HCT116 (cell line): Measurements from ENCODE around the gene DPP4.

ENCODE experiments used
- CEBPB ChIP-seq: IDR thresholded peaks from 2 replicates; pipeline ENCODE4 v1.6.1; 2012; ENCODE audit warnings: low read depth
- EGR1 ChIP-seq: IDR thresholded peaks from 2 replicates; pipeline ENCODE4 v1.6.1; 2012; ENCODE audit warnings: low read depth
- EZH2 ChIP-seq: fragments of 200-600 bp; sonication (generic); IDR thresholded peaks from 2 replicates; pipeline ENCODE4 v1.6.1; 2017; ENCODE audit warnings: antibody characterized with exemption, mixed run types
- EZH2phosphoT487 ChIP-seq: fragments of 200-600 bp; IDR thresholded peaks from 2 replicates; pipeline ENCODE4 v1.6.1; 2018; ENCODE audit warnings: antibody characterized with exemption, borderline replicate concordance
- POLR2A ChIP-seq: IDR thresholded peaks from 2 replicates; pipeline ENCODE4 v1.7.0; 2011; ENCODE audit warnings: borderline replicate concordance; ENCODE audit not compliant: insufficient read depth, insufficient read length; ENCODE audit errors: extremely low read depth
- POLR2AphosphoS5 ChIP-seq: IDR thresholded peaks from 2 replicates; pipeline ENCODE4 v1.6.1; 2011; ENCODE audit warnings: mild to moderate bottlenecking, low read depth, low read length, moderate library complexity
- SIN3A ChIP-seq: IDR thresholded peaks from 2 replicates; pipeline ENCODE4 v1.6.1; 2012; ENCODE audit warnings: low read depth
- YY1 ChIP-seq: IDR thresholded peaks from 2 replicates; pipeline ENCODE4 v1.6.1; 2011; ENCODE audit warnings: low read length, low read depth, moderate library complexity, mild to moderate bottlenecking; ENCODE audit not compliant: insufficient replicate concordance; ENCODE audit errors: extremely low read depth
- ZNF274 ChIP-seq: fragments of 200-500 bp; sonication (Bioruptor generic); IDR thresholded peaks from 2 replicates; pipeline ENCODE4 v1.6.1; 2014; ENCODE audit warnings: mild to moderate bottlenecking, low read depth, low read length, inconsistent platforms
- TF ChIP-seq, protein P1 (sequence below), 3 experiments: fragments of 200-600 bp in 1 of 3; sonication (generic) in 1 of 3; IDR thresholded peaks in 2 of 3; conservative IDR thresholded peaks in 1 of 3; 2 replicates each; pipeline ENCODE4 v1.5.1; 2012 to 2017; ENCODE audit warnings: low read depth in 2 of 3, low read length in 2 of 3, antibody characterized with exemption in 1 of 3, borderline replicate concordance in 1 of 3, control low read depth in 1 of 3, mild to moderate bottlenecking in 1 of 3, mixed read lengths in 1 of 3, mixed run types in 1 of 3, moderate library complexity in 1 of 3; ENCODE audit not compliant: insufficient read depth in 1 of 3
- TF ChIP-seq, protein P2 (sequence below): IDR thresholded peaks from 2 replicates; pipeline ENCODE4 v1.6.1; 2012
- TF ChIP-seq, protein P3 (sequence below): IDR thresholded peaks from 2 replicates; pipeline ENCODE4 v1.6.1; 2012; ENCODE audit warnings: low read depth

DNA sequence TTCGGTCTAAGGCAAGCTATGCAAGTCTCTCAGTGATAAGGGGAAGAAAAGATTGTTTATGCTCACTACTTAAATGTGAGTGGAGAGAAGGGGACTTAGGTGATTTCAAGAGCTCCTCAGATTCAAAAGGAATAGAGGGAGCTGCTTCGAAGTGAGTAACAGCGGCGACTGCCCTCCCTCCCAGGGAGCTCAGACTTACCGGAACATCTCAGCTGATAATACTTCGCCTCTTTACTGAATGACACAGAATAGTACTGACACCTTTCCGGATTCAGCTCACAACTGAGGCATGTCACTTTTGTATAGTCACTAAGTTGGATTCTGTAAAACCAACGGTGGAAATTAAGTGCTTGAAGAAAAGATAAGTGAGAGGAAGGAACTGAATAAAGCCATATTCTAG is 55.5 kb downstream of the DPP4 start:
- TF ChIP-seq EZH2 (no peak), EZH2phosphoT487 (no peak), POLR2AphosphoS5 (no peak), YY1 (no peak), POLR2A (no peak), ZNF274 (no peak), SIN3A (no peak), EGR1 (no peak), CEBPB (no peak)
- TF ChIP-seq, protein P1, sequence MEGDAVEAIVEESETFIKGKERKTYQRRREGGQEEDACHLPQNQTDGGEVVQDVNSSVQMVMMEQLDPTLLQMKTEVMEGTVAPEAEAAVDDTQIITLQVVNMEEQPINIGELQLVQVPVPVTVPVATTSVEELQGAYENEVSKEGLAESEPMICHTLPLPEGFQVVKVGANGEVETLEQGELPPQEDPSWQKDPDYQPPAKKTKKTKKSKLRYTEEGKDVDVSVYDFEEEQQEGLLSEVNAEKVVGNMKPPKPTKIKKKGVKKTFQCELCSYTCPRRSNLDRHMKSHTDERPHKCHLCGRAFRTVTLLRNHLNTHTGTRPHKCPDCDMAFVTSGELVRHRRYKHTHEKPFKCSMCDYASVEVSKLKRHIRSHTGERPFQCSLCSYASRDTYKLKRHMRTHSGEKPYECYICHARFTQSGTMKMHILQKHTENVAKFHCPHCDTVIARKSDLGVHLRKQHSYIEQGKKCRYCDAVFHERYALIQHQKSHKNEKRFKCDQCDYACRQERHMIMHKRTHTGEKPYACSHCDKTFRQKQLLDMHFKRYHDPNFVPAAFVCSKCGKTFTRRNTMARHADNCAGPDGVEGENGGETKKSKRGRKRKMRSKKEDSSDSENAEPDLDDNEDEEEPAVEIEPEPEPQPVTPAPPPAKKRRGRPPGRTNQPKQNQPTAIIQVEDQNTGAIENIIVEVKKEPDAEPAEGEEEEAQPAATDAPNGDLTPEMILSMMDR (IDR thresholded peaks at IDR 0.05 in 2 of 3, conservative IDR thresholded peaks at IDR 0.05 in 1 of 3; ENCODE audit: borderline replicate concordance in 1 of 3, insufficient read depth in 1 of 3, low read depth in 2 of 3, low read length in 2 of 3): no peak
- TF ChIP-seq, protein P2, sequence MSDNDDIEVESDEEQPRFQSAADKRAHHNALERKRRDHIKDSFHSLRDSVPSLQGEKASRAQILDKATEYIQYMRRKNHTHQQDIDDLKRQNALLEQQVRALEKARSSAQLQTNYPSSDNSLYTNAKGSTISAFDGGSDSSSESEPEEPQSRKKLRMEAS: no peak
- TF ChIP-seq, protein P3, sequence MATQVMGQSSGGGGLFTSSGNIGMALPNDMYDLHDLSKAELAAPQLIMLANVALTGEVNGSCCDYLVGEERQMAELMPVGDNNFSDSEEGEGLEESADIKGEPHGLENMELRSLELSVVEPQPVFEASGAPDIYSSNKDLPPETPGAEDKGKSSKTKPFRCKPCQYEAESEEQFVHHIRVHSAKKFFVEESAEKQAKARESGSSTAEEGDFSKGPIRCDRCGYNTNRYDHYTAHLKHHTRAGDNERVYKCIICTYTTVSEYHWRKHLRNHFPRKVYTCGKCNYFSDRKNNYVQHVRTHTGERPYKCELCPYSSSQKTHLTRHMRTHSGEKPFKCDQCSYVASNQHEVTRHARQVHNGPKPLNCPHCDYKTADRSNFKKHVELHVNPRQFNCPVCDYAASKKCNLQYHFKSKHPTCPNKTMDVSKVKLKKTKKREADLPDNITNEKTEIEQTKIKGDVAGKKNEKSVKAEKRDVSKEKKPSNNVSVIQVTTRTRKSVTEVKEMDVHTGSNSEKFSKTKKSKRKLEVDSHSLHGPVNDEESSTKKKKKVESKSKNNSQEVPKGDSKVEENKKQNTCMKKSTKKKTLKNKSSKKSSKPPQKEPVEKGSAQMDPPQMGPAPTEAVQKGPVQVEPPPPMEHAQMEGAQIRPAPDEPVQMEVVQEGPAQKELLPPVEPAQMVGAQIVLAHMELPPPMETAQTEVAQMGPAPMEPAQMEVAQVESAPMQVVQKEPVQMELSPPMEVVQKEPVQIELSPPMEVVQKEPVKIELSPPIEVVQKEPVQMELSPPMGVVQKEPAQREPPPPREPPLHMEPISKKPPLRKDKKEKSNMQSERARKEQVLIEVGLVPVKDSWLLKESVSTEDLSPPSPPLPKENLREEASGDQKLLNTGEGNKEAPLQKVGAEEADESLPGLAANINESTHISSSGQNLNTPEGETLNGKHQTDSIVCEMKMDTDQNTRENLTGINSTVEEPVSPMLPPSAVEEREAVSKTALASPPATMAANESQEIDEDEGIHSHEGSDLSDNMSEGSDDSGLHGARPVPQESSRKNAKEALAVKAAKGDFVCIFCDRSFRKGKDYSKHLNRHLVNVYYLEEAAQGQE: no peak
